HG03575 (cell line): ENCODE data around the gene SCN4B.

Experiments
- ATAC-seq: cut with Tn5 transposase; IDR thresholded peaks from one replicate; pipeline ENCODE4 v1.9.1; 2021; ENCODE audit not compliant: unreplicated experiment, insufficient number of reproducible peaks, low FRiP score; ENCODE audit errors: extremely low read depth

SCN4B gene

GRCh38 chr11:118155776-118156530, 3.3 kb upstream of the SCN4B start:
- ATAC-seq: no peak

DNA sequence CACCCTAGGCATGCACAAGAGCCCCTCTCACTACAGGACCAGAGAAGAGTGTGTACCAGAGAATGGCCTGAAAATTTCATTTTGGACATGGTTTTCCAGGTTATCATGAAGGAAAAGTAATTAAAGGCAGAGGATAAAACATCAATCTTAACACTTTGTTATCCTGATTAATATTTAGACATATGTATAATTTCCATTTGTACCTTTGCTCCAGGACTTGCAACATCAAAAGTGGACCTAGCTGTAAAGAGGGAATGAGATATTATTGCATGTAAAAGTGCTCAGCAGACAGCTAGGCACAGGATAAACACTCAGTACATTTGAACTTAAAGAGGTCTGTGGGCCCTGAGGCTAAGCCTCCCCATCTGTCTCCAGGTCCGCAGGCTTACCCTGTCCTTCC, 2.0 kb upstream of the SCN4B start:
- ATAC-seq: no peak

DNA sequence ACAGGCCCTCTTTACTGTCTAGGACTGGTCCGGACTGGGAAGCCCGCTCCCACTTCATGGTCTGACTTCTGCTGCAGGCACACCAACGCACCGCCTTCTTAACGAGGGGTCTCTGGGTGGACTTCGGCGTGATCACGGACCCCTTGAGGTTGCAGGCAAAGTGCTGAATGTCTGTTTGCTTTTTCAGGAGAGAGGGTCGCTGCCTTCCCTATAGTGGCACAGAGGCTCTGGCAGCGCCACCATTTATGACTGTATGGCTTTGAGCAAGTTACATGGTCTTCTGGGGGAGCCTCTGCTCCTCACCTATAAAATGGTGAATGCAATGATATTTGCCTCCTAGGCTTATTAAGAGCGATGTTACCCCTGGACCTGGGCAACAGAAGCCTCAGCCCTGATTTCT, 1.4 kb upstream of the SCN4B start:
- ATAC-seq: no peak

GRCh38 chr11:118153516-118153915, 893 bp upstream of the SCN4B start:
- no peak for ATAC-seq

GRCh38 chr11:118152020-118152551, 537 bp downstream of the SCN4B start:
- no peak for ATAC-seq

- ATAC-seq: no peak
Measured at GRCh38 chr11:118151431-118151830, 1.2 kb downstream of the SCN4B start.

DNA sequence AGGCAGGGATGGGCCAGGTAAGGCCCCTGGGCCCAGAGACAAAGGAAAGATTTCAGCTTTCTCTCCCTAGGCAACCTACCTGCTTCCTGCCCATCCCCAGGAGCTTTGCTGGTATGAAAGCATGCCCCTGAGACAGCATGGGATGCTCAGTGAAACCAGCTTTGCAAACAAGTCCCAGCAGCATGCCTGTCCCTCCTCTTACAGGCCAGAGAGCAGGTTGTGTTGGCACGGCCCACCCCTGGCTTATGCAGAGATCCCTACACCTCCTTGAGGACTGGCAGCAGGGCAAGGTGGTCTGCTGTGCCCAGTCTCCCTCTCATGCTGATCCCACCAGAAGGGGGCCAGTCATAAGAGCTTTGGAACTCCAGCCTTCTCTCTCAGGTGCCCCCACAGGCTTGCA, 3.1 kb downstream of the SCN4B start:
- no peak for ATAC-seq

- ATAC-seq: no peak
Measured at GRCh38 chr11:118148856-118149255, 3.8 kb downstream of the SCN4B start.

GRCh38 chr11:118148240-118148639, 4.4 kb downstream of the SCN4B start:
- no peak for ATAC-seq

- no peak for ATAC-seq
Measured at GRCh38 chr11:118147502-118147901, 5.1 kb downstream of the SCN4B start.

- ATAC-seq: no peak
Measured at GRCh38 chr11:118146554-118146953, 6.1 kb downstream of the SCN4B start.

GRCh38 chr11:118145285-118146227, 7.1 kb downstream of the SCN4B start:
- ATAC-seq: no peak

- no peak for ATAC-seq
Measured at GRCh38 chr11:118144301-118145268, 8.0 kb downstream of the SCN4B start.

- ATAC-seq: no peak
Measured at GRCh38 chr11:118143661-118144185, 8.9 kb downstream of the SCN4B start.

GRCh38 chr11:118142809-118143208, 9.8 kb downstream of the SCN4B start:
- no peak for ATAC-seq

DNA sequence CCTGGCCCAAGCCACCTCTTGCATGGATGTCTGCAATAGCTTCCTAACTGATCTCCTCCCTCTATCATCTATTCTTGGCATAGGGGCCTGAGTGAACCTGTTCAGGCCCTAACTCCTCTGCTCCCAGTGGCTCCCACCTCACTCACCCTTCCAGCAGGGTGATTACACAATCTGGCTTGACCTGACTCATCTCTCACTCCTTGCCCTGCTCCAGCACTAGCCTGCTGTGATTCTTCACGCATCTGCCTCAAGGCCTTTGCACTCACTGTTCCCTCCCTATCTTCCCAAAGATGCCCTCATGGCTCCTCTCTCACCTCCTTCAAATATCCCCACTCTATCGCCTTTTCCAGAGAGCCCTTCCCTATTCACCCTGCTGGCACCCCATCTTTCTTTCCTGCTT, 10.5 kb downstream of the SCN4B start:
- no peak for ATAC-seq

DNA sequence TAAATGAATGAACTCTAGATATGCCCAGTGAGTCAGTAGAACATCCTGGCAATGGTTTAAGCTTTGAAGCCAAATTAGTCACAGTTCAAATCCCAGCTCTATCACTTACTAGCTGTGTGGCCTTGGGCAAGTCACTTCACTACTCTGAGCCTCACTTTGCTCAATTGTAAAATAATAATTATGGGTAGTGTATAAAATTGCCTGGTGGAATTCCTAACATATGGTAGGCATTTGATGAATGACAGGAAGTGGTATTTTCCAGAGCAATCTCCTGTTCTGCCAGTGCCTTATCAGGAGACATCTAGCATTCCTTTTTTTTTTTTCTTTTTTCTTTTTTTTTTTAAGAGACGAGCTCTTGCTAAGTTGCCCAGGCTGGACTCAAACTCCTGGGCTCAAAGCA, 13.0 kb downstream of the SCN4B start:
- no peak for ATAC-seq

GRCh38 chr11:118138839-118139420, 13.7 kb downstream of the SCN4B start:
- ATAC-seq: no peak
